Raji (cell line): ENCODE data around the gene AP5Z1.

Source experiments
- POLR2A ChIP-seq: IDR thresholded peaks from 2 replicates; pipeline ENCODE4 v1.6.1; 2011; ENCODE audit warnings: low read depth, low read length, control low read depth; ENCODE audit not compliant: insufficient read depth

The AP5Z1 gene

GRCh38 chr7:4798706-4799235 lies 23.3 kb downstream of the AP5Z1 start:
- no peak for TF ChIP-seq POLR2A

DNA sequence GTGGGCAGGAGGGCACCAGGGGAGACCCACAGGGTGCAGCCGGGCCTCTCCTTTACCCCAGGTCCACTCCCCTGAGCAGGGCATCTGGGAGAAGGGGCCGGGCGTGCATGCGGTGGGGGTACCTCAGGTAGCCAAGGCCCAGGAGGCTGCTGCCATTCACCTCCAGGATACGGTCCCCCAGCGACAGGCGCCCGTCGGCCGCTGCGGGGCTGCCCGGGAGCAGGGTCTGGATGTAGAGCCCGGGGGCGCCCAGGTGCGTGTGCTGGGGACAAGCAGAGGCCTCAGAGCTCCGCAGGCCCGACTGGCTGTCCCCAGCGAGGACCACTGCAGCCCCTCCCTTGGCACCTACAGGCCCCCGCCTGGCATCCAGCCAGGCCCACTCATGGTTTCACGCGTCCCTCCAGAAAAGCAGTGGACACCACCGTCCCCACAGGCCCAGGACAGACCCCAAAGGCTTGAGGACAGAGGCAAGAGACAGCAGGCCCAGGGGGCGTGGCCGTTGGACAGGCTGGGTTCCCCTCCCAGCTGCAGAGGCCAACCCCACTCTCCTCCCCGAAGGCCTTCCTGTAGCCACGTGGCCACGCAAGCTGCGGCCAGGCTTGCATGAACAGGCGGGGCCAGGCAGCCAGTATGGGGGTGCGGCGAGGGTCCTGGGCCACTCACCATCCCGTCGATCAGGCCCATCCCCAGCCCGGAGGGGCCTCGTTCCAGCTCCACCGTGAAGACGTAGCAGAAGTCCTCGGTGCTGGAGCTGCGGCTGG lies 24.3 kb downstream of the AP5Z1 start:
- no peak for TF ChIP-seq POLR2A

DNA sequence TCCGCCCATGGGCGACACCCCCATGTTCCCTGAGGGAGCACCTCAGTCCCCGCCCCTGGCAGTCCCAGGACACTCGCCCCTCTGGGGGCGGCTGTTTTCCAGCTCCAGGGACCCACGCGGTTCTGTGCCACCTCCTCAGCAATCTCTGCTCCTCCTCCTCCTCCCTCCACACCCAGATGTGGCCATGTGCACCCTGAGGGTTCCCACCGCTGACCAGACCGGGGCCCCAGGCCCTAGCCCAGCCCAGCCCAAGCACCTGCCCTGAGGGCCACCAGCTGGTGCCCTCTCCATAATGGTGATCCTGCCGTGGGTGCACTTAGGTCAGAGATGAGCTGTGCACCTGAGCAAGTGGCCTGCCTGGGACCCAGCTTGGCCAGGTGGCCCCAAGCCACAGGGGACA lies 25.1 kb downstream of the AP5Z1 start:
- no peak for TF ChIP-seq POLR2A

- no peak for TF ChIP-seq POLR2A
Observed at GRCh38 chr7:4800926-4801838, 25.8 kb downstream of the AP5Z1 start.

GRCh38 chr7:4801839-4802231 lies 26.4 kb downstream of the AP5Z1 start:
- TF ChIP-seq POLR2A: no peak

- TF ChIP-seq POLR2A: no peak
Observed at GRCh38 chr7:4803397-4804241, 28.2 kb downstream of the AP5Z1 start.

GRCh38 chr7:4805110-4805983 lies 29.9 kb downstream of the AP5Z1 start:
- no peak for TF ChIP-seq POLR2A

- no peak for TF ChIP-seq POLR2A
Observed at GRCh38 chr7:4805984-4806300, 30.5 kb downstream of the AP5Z1 start.

GRCh38 chr7:4806983-4807597 lies 31.7 kb downstream of the AP5Z1 start:
- no peak for TF ChIP-seq POLR2A

DNA sequence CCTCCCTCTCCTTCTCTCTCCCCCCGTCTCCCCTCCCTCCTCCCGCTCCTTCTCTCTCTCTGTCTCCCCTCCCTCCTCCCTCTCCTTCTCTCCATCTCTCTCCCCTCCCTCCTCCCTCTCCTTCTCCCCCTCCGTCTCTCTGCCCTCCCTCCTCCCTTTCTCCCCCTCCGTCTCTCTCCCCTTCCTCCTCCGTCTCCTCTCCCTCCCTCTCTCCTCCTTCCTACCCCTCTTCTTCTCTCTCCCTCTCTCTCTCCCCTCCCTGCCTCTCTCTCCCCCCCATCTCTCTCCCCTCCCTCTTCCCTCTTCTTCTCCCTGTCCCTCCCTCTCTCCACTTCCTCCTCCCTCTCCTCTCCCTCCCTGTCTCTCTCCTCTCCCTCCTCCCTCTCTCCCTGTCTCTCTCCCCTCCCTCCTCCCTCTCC lies 32.2 kb downstream of the AP5Z1 start:
- no peak for TF ChIP-seq POLR2A

- no peak for TF ChIP-seq POLR2A
Observed at GRCh38 chr7:4808026-4808425, 32.6 kb downstream of the AP5Z1 start.

GRCh38 chr7:4808565-4808964 lies 33.1 kb downstream of the AP5Z1 start:
- no peak for TF ChIP-seq POLR2A

- TF ChIP-seq POLR2A: no peak
Observed at GRCh38 chr7:4809091-4809591, 33.7 kb downstream of the AP5Z1 start.

- no peak for TF ChIP-seq POLR2A
Observed at GRCh38 chr7:4809666-4810065, 34.2 kb downstream of the AP5Z1 start.

- TF ChIP-seq POLR2A: no peak
Observed at GRCh38 chr7:4814433-4814832, 39.0 kb downstream of the AP5Z1 start.
